Measurements from ENCODE around the gene SVIP.

The SVIP gene

DNA sequence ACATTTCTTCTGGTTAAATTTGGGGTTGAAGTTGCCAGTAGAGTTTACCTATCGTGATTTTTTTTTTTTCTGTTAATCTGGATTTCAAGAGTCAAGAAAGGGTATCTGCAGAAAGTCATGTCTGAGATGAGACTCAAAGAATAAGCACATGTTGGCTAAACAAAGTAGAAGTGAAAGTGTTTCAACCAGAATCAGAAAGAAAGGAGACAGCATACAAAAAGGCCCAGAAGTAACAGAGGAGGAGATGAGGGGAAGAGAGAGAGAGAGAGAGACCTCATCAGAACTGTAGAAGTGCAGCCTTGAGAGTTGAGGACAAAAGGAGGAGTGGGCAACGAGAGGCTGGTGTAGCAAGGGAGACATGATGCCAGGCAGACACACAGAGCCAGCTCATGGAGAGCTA lies 54.9 kb downstream of the SVIP start:
- no peak overlapping the region for H3K4me3 ChIP-seq (ENCODE audit: control insufficient read depth, low read depth, low read length)
- TF ChIP-seq, protein P1, sequence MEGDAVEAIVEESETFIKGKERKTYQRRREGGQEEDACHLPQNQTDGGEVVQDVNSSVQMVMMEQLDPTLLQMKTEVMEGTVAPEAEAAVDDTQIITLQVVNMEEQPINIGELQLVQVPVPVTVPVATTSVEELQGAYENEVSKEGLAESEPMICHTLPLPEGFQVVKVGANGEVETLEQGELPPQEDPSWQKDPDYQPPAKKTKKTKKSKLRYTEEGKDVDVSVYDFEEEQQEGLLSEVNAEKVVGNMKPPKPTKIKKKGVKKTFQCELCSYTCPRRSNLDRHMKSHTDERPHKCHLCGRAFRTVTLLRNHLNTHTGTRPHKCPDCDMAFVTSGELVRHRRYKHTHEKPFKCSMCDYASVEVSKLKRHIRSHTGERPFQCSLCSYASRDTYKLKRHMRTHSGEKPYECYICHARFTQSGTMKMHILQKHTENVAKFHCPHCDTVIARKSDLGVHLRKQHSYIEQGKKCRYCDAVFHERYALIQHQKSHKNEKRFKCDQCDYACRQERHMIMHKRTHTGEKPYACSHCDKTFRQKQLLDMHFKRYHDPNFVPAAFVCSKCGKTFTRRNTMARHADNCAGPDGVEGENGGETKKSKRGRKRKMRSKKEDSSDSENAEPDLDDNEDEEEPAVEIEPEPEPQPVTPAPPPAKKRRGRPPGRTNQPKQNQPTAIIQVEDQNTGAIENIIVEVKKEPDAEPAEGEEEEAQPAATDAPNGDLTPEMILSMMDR (IDR thresholded peaks at IDR 0.05; ENCODE audit: control insufficient read depth, insufficient read depth, low read depth, low read length, missing control alignments) = no peak

DNA sequence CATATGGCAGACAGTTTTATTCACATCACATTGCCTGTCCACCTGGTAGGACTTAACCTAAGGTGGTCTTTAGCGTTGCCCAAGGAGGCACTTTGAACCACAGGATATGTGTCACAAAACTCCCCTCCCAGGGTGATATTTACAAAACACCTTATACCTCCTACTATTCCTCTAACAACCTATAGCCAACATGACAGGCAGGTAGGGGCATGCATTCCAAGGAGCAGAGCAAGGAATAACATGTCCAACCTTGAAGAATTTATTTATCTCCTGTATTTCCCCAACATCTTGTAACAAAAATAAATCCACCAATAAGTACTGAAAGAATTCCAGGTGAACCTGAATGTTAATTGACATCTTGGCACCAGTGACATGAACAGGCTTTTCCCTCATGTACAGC lies 60.5 kb downstream of the SVIP start:
- DNase-seq (ENCODE audit: low read depth) = no peak
- H3K4me3 ChIP-seq (ENCODE audit: control insufficient read depth, low read depth, low read length) = no peak overlapping the region
- TF ChIP-seq, protein P1 (IDR thresholded peaks at IDR 0.05; ENCODE audit: control insufficient read depth, insufficient read depth, low read depth, low read length, missing control alignments) = no peak

More for the DNA sequence above, 54.9 kb downstream of the SVIP start:
- DNase-seq (ENCODE audit: low read depth) = no peak
